ENCODE results near the gene PDE4C.

DNA sequence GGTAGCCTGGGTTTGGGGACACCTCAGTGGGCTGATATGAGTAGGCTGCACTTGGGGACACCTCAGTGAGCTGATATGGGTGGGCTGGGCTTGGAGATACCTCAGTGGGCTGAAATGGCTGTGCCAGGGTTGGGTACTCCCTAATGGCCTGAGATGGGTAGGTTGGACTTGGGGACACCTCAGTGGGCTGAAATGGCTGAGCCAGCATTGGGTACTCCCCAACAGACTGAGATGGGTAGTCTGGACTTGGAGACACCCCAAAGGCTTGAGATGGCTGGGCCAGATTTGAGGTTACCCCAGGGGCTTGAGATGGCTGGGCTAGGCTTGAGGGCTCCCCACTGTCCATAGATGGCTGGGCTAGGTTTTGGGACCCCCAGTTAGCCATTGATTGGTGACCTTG lies 35.9 kb upstream of the PDE4C start:
- TF ChIP-seq CTCF (IDR thresholded peaks at IDR 0.05) (no peak), POLR2A (IDR thresholded peaks at IDR 0.05) (no peak), POLR2AphosphoS5 (IDR thresholded peaks at IDR 0.05) (no peak), EP300 (IDR thresholded peaks at IDR 0.05) (no peak)
